Thyroid gland (tissue), 4 donors: Measurements from ENCODE around the gene HEATR3.

Experiments
- CTCF ChIP-seq, 6 experiments: fragments of 200-600 bp in 3 of 6; fragments of 450-650 bp in 3 of 6; sonication (generic) in 3 of 6; IDR thresholded peaks; one replicate each; pipeline ENCODE4 v1.5.1; 2016 to 2019; ENCODE audit warnings: antibody characterized with exemption in 6 of 6, mild to moderate bottlenecking in 2 of 6, inconsistent platforms in 1 of 6, moderate library complexity in 1 of 6
- POLR2A ChIP-seq, 2 donors: fragments of 450-650 bp; IDR thresholded peaks; one replicate each; pipeline ENCODE4 v1.6.1; 2017; ENCODE audit warnings: antibody characterized with exemption in 2 of 2, mild to moderate bottlenecking in 2 of 2, moderate library complexity in 1 of 2

GRCh38 chr16:50036426-50036825 lies 29.3 kb upstream of the HEATR3 start:
- TF ChIP-seq POLR2A (IDR thresholded peaks at IDR 0.05), result no peak
- no peak for TF ChIP-seq CTCF (IDR thresholded peaks at IDR 0.05)
